Fibroblast of the aortic adventitia (primary cell): ENCODE measurements around the gene ARHGAP21. TPM values are rescaled to one million over a fixed set of nuclear protein-coding genes. Genes with fewer than 3 reads are reported as not detected.

Experiments used
- DNase-seq: peaks from one replicate; pipeline ENCODE4 v3.0.0-alpha.2; 2010; ENCODE audit warnings: low read depth
- H3K4me3 ChIP-seq: 2 replicates; pipeline ENCODE4 v1.5.1; 2011; ENCODE audit warnings: low read depth, mild to moderate bottlenecking, control low read depth, low read length, moderate library complexity
- CTCF ChIP-seq: IDR thresholded peaks from 2 replicates; pipeline ENCODE4 v1.5.1; 2011; ENCODE audit warnings: mild to moderate bottlenecking, low read length, control low read depth, inconsistent platforms; ENCODE audit not compliant: insufficient read depth
- total RNA-seq: library from RNA; depleted of rRNA; stranded (reverse); fragments of >200 nt; gene quantifications from 2 replicates; pipeline ENCODE4 v1.2.3, GENCODE V29; 2012; ENCODE audit warnings: low replicate concordance

Gene ARHGAP21
- total RNA-seq, 1 donor = 252 TPM

GRCh38 chr10:24553051-24553612, 170.6 kb downstream of the ARHGAP21 start:
- no peak for TF ChIP-seq CTCF
- no peak overlapping the region for H3K4me3 ChIP-seq
- no peak for DNase-seq

GRCh38 chr10:24552346-24553016, 171.2 kb downstream of the ARHGAP21 start:
- DNase-seq = no peak
- peak; percentile 23 for TF ChIP-seq CTCF
- H3K4me3 ChIP-seq = no peak overlapping the region

GRCh38 chr10:24551161-24551560, 172.5 kb downstream of the ARHGAP21 start:
- H3K4me3 ChIP-seq = no peak overlapping the region
- TF ChIP-seq CTCF = no peak
- DNase-seq = no peak

- TF ChIP-seq CTCF = no peak
- DNase-seq = no peak
- no peak overlapping the region for H3K4me3 ChIP-seq
Observed at GRCh38 chr10:24550680-24551079, 173.0 kb downstream of the ARHGAP21 start.

- TF ChIP-seq CTCF = no peak
- no peak for DNase-seq
- no peak overlapping the region for H3K4me3 ChIP-seq
Observed at GRCh38 chr10:24545585-24545984, 178.1 kb downstream of the ARHGAP21 start.

- no peak for TF ChIP-seq CTCF
- no peak overlapping the region for H3K4me3 ChIP-seq
Observed at GRCh38 chr10:24544776-24545175, 178.9 kb downstream of the ARHGAP21 start.

More at GRCh38 chr10:24544776-24545175, 178.9 kb downstream of the ARHGAP21 start:
- DNase-seq = no peak
